Measurements from ENCODE around the gene FPGS. TPM values are rescaled to one million over a fixed set of nuclear protein-coding genes. Genes with fewer than 3 reads are reported as not detected.
"Not testable (repeated sequence)": the region's sequence is repeated elsewhere in the genome, so short reads cannot be mapped to it uniquely, and the experiment has no call there.

The FPGS gene
- total RNA-seq, 1 experiment from 2014 or later: 104 TPM

GRCh38 chr9:127812011-127812410, 9.3 kb downstream of the FPGS start:
- no peak for DNase-seq (ENCODE audit: low read depth)

GRCh38 chr9:127812936-127813675, 10.4 kb downstream of the FPGS start:
- no peak for DNase-seq (ENCODE audit: low read depth)

- no peak for DNase-seq (ENCODE audit: low read depth)
Observed at GRCh38 chr9:127813686-127814226, 11.1 kb downstream of the FPGS start.

- DNase-seq (ENCODE audit: low read depth): no peak
Observed at GRCh38 chr9:127814619-127815511, 12.2 kb downstream of the FPGS start.

- no peak for DNase-seq (ENCODE audit: low read depth)
Observed at GRCh38 chr9:127815512-127816361, 13.1 kb downstream of the FPGS start.

GRCh38 chr9:127816362-127816725, 13.7 kb downstream of the FPGS start:
- no peak for DNase-seq (ENCODE audit: low read depth)

- DNase-seq (ENCODE audit: low read depth): no peak
Observed at GRCh38 chr9:127816728-127817127, 14.0 kb downstream of the FPGS start.

- DNase-seq (ENCODE audit: low read depth): peak; percentile 83
Observed at GRCh38 chr9:127817881-127818434, 15.3 kb downstream of the FPGS start.

- DNase-seq (ENCODE audit: low read depth): no peak
Observed at GRCh38 chr9:127818574-127818973, 15.9 kb downstream of the FPGS start.

- no peak for DNase-seq (ENCODE audit: low read depth)
Observed at GRCh38 chr9:127822108-127822507, 19.4 kb downstream of the FPGS start.

GRCh38 chr9:127825319-127826051, 22.8 kb downstream of the FPGS start:
- no peak for DNase-seq (ENCODE audit: low read depth)

GRCh38 chr9:127826253-127826913, 23.7 kb downstream of the FPGS start:
- DNase-seq (ENCODE audit: low read depth): no peak

- DNase-seq (ENCODE audit: low read depth): peak; percentile 55
Observed at GRCh38 chr9:127828262-127829031, 25.8 kb downstream of the FPGS start.

- no peak for DNase-seq (ENCODE audit: low read depth)
Observed at GRCh38 chr9:127829205-127829906, 26.7 kb downstream of the FPGS start.

- DNase-seq (ENCODE audit: low read depth): no peak
Observed at GRCh38 chr9:127832248-127832647, 29.6 kb downstream of the FPGS start.

- DNase-seq (ENCODE audit: low read depth): no peak
Observed at GRCh38 chr9:127833555-127833954, 30.9 kb downstream of the FPGS start.

GRCh38 chr9:127835991-127836516, 33.4 kb downstream of the FPGS start:
- peak; percentile 83 for DNase-seq (ENCODE audit: low read depth)

- not testable (repeated sequence) for DNase-seq (ENCODE audit: low read depth)
Observed at GRCh38 chr9:127836561-127836960, 33.9 kb downstream of the FPGS start.

Measured in LHCN-M2 (cell line).